Activated T-cell treated with anti-CD3 and anti-CD28 coated beads, Interleukin-2, amount 50 U/mL, for 4 hours (primary cell): ENCODE results near the gene CACNA1D. TPM values are rescaled to one million over a fixed set of nuclear protein-coding genes. Genes with fewer than 3 reads are reported as not detected.
A peak's percentile ranks its signal among the peaks of the same experiment; 100 is the strongest.

ENCODE experiments used
- ATAC-seq, 2 donors: fragments of 200-7000 bp; cut with Tn5 transposase; one replicate each; pipeline ENCODE4 v1.10.0; 2021
- DNase-seq: peaks from one replicate; pipeline ENCODE4 v3.0.0-alpha.2; 2020
- H3K27me3 Mint-ChIP-seq: one replicate; pipeline ENCODE4 v1.8.0; 2021; ENCODE audit warnings: low read depth, mixed read lengths
- H3K36me3 Mint-ChIP-seq: one replicate; pipeline ENCODE4 v1.8.0; 2022; ENCODE audit warnings: mixed read lengths; ENCODE audit not compliant: insufficient read depth
- H3K4me1 Mint-ChIP-seq: one replicate; pipeline ENCODE4 v1.8.0; 2021; ENCODE audit warnings: low read depth, mixed read lengths
- H3K4me3 Mint-ChIP-seq: one replicate; pipeline ENCODE4 v1.8.0; 2021; ENCODE audit warnings: mild to moderate bottlenecking, moderate library complexity, mixed read lengths
- H3K9me3 Mint-ChIP-seq: one replicate; pipeline ENCODE4 v1.8.0; 2021; ENCODE audit warnings: mixed read lengths
- total RNA-seq, 3 donors: library from RNA; stranded (reverse); gene quantifications; one replicate each; pipeline ENCODE4 v1.2.1, GENCODE V29; 2021

Gene CACNA1D
- total RNA-seq, 3 donors from 2014 or later = 0.18 to 0.52 (median 0.51) TPM

DNA sequence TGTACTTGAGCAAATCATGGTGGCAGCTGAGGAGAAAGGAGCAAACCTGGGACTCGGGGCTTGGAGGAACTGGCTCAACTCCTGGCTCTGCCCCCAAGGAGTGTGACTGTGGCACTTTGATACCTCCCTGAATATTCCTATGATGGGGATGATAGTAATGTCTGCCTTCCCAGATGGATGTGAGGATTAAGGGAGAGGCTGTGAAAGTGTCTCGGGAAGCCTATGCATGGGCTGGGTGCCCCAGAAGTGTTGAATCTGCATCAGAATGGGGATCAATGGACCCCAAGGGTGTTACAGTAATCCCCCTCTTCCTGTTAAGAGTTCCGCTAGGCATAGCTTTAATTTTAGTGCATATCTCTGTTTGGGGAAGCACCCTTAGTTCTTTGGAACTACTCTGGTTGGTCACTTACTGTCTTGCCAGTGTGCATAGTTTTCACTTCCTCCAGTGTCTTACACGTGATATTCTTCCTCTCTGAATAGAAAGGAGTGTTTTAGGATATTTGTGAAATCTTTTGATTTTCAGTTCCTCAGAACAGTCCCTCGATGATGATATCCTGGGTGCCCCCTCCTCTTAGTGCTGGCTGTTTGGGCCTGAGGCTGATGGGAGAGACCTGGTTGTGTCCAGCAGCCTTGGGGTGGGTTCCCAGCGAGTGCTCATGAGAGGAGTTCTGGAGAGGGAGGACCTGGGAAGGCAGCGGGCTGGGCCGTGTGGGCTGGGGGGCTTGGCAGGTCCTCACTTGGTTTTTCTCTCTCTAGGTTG is 254.3 kb downstream of the CACNA1D start:
- ATAC-seq = no peak
- no peaks in the 10 kb centered on the region for H3K36me3 Mint-ChIP-seq
- H3K27me3 Mint-ChIP-seq = peaks cover 2% of the 10 kb centered on the region
- no peak overlapping the region for H3K4me3 Mint-ChIP-seq
- no peaks in the 10 kb centered on the region for H3K9me3 Mint-ChIP-seq
- H3K4me1 Mint-ChIP-seq = peaks cover 11% of the 10 kb centered on the region
- no peak for DNase-seq

DNA sequence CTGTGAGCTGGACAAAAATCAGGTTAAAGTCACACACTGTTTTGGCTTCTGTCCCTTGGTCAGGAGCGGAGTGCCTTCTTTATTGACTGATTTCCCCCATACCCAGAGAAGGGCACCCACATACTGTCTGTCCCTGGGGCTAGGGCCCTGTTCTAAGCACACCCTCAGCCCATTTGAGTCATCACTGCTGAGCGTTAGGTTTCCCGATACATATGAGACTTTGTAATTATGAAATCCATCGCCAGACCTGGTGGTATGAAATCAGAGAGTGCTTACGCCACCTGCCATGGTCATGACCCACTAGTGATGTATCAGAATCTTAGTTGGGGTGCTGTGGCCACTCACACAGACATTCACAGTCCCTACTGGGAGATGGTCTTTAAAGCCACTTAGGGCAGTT is 255.0 kb downstream of the CACNA1D start:
- no peak for ATAC-seq
- Mint-ChIP-seq H3K9me3 (no peaks in the 10 kb centered on the region), H3K36me3 (no peaks in the 10 kb centered on the region), H3K4me1 (peaks cover 18% of the 10 kb centered on the region), H3K4me3 (no peak overlapping the region), H3K27me3 (peaks cover 2% of the 10 kb centered on the region)
- no peak for DNase-seq

DNA sequence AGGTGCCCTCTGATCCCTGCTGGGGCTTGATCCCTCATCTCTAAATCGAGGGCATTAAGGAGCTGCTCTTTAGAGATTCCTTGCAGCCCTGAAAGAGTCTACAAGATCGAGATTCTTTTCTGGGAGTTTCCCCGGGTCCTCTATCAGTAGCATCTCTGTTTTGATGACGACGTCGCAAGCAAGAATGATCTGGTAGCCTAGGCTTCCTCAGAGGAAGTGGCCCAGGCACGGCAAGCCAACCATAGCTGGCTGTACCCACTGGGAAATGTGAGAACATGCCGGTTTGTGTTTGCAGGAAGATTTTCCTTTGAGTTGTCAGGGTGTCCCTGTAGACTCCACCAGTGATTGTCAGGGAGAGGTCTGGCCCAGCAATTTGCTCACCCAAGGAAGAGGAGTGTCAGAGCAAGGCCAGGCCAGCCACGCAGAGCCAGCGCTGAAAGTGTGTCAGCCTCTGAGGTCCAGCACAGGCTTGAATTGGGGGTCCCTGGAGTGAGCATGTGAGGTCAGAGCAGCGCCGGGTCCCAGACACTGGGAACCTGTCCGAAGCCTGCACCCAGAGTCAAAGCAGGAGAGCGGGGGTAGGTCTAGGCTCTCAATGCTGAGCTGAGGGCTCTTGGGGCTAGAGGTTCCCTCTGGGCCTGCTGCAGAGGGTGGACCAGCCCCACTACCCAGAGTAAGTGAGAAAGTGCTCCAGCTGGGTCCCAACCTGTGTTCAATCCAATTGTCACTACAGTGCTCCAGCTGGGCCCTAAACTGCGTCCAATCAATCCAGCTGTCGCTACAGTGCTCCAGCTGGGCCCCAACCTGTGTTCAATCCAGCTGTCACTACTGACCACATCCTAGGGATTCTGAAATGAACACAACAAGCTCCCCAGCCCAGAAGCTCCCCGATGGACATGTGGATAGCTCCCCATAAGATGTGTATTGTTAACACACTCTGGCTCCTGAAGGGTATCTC is 256.1 kb downstream of the CACNA1D start:
- ATAC-seq (no peak), DNase-seq (no peak)
- peaks cover 2% of the 10 kb centered on the region for H3K27me3 Mint-ChIP-seq
- H3K36me3 Mint-ChIP-seq = no peaks in the 10 kb centered on the region
- no peaks in the 10 kb centered on the region for H3K9me3 Mint-ChIP-seq
- no peak overlapping the region for H3K4me3 Mint-ChIP-seq
- H3K4me1 Mint-ChIP-seq = peaks cover 21% of the 10 kb centered on the region

DNA sequence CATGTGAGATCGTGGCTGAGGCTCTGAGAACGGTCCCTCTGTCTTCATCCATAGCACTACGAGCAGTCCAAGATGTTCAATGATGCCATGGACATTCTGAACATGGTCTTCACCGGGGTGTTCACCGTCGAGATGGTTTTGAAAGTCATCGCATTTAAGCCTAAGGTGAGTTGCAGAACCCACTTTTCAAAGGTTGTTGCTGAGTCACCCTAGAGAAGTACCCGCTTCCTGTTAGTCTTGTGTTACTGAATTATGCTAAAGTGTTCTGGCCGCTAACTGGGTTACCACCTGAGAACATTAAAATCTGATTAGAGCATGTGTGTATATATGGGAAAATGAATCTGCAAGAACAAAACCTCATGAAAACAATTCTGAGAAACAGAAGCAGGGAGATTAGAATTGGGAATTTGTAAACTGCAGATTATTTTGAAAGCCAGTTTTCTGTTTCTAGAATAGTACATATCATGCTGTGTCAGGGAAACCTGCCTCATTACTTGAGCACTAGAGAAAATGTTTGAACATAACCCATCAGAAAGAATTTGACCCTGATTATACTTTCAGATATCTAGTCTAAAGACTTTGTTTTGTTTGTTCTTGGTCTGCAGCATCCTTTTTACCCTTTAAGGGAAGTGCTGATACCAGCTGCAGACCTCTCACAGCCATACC is 259.2 kb downstream of the CACNA1D start:
- H3K4me1 Mint-ChIP-seq = peaks cover 21% of the 10 kb centered on the region

DNA sequence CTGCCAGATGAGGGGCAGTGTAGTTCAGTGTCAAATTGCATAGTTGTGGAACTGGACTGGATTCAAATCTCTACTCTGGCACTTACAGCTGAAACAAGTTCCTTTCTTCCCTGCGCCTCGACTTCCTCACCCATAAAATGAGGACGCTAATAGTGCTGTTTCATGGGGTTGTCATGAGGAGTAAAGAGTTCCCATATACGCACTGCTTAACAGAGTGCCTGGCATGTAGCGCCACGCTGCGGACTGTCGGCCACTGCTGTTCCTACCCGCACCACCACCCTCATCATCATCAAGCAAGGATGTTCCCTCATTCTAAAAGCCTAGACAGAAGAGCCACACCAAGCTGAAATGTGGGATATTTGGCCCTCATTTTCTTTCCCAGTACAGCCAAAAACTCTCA is 259.9 kb downstream of the CACNA1D start:
- H3K4me1 Mint-ChIP-seq = peaks cover 21% of the 10 kb centered on the region
- ATAC-seq = no peak

More for the DNA sequence above, 259.2 kb downstream of the CACNA1D start:
- ATAC-seq = peak; percentile 62 to 63
- Mint-ChIP-seq H3K9me3 (no peaks in the 10 kb centered on the region), H3K27me3 (peaks cover 2% of the 10 kb centered on the region), H3K4me3 (no peak overlapping the region), H3K36me3 (no peaks in the 10 kb centered on the region)
- DNase-seq = no peak

DNA sequence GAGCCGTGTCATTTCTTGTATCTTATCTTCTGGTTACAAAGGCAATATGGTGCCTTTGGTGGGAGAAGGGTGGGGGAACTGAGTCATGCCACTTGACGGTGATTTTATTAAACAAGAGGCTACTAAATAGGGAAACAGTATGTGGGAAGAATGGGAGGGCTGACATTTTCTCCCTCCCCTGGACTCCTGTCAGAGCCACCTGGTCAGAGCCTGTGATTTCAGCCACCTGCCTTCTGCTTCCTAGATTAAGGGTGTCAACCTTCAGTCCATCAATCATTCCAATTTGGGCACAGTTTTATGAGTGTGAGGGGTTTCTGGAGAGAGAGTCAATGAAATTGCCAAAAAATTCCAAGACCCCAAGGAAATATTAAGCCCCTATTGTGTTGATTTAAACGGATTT is 264.4 kb downstream of the CACNA1D start:
- DNase-seq (no peak), ATAC-seq (no peak)
- no peak overlapping the region for H3K4me3 Mint-ChIP-seq
- H3K36me3 Mint-ChIP-seq = no peaks in the 10 kb centered on the region
- no peaks in the 10 kb centered on the region for H3K9me3 Mint-ChIP-seq
- H3K4me1 Mint-ChIP-seq = peaks cover 9% of the 10 kb centered on the region
- no peaks in the 10 kb centered on the region for H3K27me3 Mint-ChIP-seq

More for the DNA sequence above, 259.9 kb downstream of the CACNA1D start:
- no peaks in the 10 kb centered on the region for H3K36me3 Mint-ChIP-seq
- DNase-seq = no peak
- no peaks in the 10 kb centered on the region for H3K27me3 Mint-ChIP-seq
- no peaks in the 10 kb centered on the region for H3K9me3 Mint-ChIP-seq
- no peak overlapping the region for H3K4me3 Mint-ChIP-seq

DNA sequence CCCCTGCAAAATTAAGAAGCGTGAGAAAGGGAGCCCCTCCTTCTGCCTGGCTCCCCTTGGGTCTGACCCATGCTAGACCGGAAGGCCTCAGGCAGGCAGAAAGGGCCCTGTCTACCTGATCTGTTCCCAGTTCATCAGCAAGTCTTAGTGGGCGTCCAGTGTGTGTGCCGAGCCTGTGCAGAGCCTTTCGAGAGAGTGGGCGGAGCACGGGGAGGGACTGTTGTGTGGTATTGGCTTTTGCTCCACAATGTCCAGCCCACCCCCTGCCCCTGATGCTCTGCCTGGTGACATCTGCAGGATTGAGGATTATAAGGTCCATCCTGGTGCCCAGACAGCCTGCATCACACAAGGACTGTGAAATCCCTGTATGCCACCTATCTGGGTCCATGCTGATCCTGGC is 268.9 kb downstream of the CACNA1D start:
- no peaks in the 10 kb centered on the region for H3K9me3 Mint-ChIP-seq
- no peak for DNase-seq
- H3K36me3 Mint-ChIP-seq = no peaks in the 10 kb centered on the region
- H3K27me3 Mint-ChIP-seq = peaks cover 6% of the 10 kb centered on the region
- H3K4me3 Mint-ChIP-seq = no peak overlapping the region
- H3K4me1 Mint-ChIP-seq = no peaks in the 10 kb centered on the region
- ATAC-seq = no peak

DNA sequence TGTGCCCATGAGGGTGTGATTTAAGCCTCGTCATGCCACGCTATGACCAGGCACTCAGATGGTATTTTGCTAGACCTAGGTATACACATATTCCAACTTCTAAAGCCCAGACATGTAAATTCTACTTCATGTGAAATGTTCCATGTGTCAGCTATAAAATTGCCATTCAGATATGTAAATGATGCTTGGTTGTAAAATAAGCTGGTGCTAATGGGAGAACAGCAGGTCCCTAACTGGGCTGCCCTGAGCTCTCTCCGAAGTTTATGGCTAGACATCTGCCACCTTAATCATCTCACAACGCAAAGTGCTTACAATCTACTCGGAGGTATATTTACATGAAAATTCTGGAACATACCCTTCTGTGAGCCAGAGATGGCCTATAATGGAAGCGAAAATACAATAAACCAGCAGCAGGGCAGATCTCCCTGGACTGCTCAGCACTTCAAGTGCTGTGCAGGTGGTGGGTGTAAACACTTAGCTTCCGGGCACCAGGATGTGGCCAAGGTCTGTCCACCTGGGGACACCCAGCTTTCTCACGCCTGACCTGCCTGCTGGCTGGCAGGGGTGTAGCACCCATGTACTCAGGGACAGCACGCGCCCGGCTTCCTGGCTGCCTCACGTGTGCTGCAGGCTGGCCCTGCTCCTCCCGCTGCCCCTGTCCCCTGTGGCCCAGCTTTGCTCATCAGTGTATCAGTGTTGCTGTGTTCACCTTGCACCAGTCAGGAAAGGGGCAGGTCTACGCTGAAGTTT is 269.8 kb downstream of the CACNA1D start:
- no peak for ATAC-seq
- Mint-ChIP-seq H3K9me3 (no peaks in the 10 kb centered on the region), H3K4me1 (no peaks in the 10 kb centered on the region), H3K36me3 (no peaks in the 10 kb centered on the region), H3K4me3 (no peak overlapping the region), H3K27me3 (peaks cover 6% of the 10 kb centered on the region)
- no peak for DNase-seq

DNA sequence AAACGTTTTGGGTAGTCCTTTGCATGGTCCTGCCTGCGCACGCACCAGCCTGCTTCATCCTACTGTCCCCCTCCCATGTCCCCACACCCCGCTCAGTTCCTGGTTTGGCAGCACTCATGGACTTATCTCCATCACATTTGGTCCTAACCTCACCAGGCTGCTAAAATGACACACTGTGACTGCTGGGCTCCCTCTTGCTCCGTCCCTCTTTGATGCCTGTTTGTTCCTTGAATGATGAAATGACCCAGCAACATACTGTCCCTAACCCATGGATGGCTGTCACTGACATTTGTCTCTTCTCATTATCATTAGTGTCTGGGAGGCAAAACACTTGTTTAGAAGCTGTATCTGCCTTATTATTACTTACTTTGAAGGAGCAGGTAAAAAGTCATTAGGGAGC is 271.3 kb downstream of the CACNA1D start:
- DNase-seq (no peak), ATAC-seq (no peak)
- no peaks in the 10 kb centered on the region for H3K36me3 Mint-ChIP-seq
- H3K9me3 Mint-ChIP-seq = no peaks in the 10 kb centered on the region
- H3K4me1 Mint-ChIP-seq = no peaks in the 10 kb centered on the region
- H3K4me3 Mint-ChIP-seq = no peak overlapping the region
- peaks cover 9% of the 10 kb centered on the region for H3K27me3 Mint-ChIP-seq

DNA sequence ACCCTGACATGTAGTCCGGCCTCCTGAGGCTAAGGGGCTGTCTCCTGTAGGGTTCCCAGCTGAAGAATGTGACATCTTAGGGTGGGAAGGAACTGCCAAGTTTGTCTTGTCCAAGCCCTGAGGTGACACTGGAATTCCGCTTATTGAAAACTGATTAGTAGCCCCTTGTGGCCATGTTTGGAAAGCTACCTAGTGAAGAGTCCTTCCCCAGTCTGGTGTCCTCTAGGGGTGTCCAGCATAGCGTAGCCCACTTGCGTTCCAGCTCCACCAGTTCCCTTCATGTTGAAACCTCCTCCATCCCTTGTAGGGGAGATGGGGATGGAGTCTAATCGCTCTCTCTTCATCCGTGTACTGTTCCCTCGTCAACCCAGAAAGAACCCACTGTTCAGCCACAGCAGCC is 272.3 kb downstream of the CACNA1D start:
- Mint-ChIP-seq H3K27me3 (peaks cover 9% of the 10 kb centered on the region), H3K4me1 (no peaks in the 10 kb centered on the region), H3K4me3 (no peak overlapping the region), H3K36me3 (no peaks in the 10 kb centered on the region), H3K9me3 (no peaks in the 10 kb centered on the region)
- ATAC-seq (no peak), DNase-seq (no peak)

DNA sequence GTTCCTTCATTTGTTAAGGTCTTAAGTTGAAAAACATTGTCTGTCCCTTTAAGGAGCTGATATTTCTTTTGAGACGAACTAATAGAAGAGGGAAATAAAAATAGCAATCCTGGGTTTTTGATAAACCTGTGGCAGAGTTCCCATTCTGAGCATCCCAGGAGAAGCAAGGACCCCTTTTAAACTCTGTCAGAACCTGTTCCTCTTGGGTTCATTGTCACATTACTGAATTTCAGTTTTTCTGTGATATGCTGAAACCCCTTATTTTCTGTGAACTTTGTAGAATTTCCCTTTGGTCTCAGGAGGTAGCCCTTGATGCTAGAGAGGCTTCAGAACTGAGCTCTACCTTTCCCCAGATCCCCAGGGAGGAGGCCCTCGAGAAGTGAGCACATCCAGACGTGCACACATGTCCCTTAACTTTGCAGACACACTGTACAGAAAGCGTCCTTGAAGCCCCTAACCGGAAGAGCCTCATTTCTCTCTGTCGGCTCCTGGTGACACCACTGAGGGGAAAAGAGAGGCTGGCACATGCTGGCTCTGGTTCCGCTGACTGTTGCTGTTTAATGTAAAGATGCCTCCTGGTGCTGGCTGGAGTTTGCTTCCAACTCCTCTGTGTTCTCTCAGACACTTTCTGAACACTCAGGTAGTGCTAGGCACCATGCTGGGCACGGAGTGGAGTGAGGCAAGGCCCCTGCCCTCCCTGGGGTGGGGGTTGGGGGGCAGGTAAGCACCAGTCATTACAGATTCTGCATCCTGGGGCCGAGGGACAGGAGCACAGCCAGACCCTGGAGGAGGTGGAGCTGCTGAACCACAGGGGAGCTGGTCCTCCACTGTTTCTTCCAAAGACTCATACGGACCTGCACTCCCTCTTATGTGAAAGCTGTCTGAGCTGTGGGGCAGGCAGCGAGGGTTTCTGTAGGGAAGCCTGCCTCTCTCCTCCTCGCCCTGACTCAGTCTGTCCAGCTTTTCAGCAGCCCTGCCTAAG is 274.4 kb downstream of the CACNA1D start:
- Mint-ChIP-seq H3K4me3 (no peak overlapping the region), H3K27me3 (peaks cover 9% of the 10 kb centered on the region), H3K4me1 (no peaks in the 10 kb centered on the region), H3K36me3 (no peaks in the 10 kb centered on the region), H3K9me3 (no peaks in the 10 kb centered on the region)
- ATAC-seq (no peak), DNase-seq (no peak)

DNA sequence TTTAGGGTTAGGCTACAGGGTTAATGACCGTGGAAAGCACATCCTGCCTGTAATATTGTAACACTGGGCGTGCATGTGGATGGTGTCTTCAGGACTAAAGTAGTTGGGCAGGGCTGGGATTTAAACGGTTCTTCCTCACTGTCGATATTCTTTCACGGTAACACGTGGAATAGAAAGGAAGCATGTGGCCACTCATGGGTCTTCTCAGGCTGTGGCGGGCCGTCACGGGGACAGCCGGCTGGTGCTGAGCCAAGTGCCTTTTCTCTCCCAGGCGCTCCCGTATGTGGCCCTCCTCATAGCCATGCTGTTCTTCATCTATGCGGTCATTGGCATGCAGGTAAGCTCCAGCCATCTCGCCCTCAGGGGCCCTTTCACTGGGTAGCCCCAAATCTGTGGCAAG is 278.2 kb downstream of the CACNA1D start:
- Mint-ChIP-seq H3K9me3 (no peaks in the 10 kb centered on the region), H3K4me3 (no peak overlapping the region), H3K4me1 (no peaks in the 10 kb centered on the region), H3K27me3 (peaks cover 3% of the 10 kb centered on the region), H3K36me3 (no peaks in the 10 kb centered on the region)
- no peak for DNase-seq
- ATAC-seq = no peak

DNA sequence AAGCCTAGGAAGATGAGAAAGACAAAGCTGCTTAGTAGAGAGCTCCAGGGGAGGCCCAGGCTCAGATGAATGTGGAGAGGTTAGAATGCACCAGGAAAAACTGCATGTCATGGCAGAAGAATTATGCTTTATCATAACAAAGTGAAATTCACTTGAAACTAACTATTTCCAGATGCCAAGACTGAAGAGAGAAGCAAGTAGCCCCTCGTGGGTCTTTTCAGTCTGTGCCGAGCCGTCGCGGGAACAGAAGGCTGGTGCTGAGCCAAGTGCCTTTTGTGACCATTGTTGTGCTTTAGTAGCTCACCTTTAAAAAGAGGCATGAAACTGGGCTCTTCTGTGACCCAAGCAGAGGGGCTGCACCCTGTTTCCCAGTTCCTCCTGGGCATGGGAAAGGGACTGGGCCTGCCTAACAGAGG is 278.6 kb downstream of the CACNA1D start:
- Mint-ChIP-seq H3K9me3 (no peaks in the 10 kb centered on the region), H3K4me1 (no peaks in the 10 kb centered on the region), H3K36me3 (no peaks in the 10 kb centered on the region), H3K27me3 (peaks cover 3% of the 10 kb centered on the region), H3K4me3 (no peak overlapping the region)
- DNase-seq (no peak), ATAC-seq (no peak)
